Ecto neural progenitor cell (in vitro differentiated cells): Measurements from ENCODE around the gene PCDHA1.
A peak's percentile ranks its signal among the peaks of the same experiment; 100 is the strongest.

ENCODE experiments used
- DNase-seq: peaks from one replicate; pipeline ENCODE4 v3.0.0-alpha.2; 2018; ENCODE audit warnings: low spot score

PCDHA1 gene

GRCh38 chr5:140923601-140924000 is 137.7 kb downstream of the PCDHA1 start:
- no peak for DNase-seq

- DNase-seq, result no peak
These were observed 140.0 kb downstream of the PCDHA1 start, which contains the start of gene PCDHAC1 for GRCh38 chr5:140925806-140926442. Gene PCDHAC1, plus strand, starts transcription at chr5:140926299. Its CDS starts 594 bp downstream, at chr5:140926893.

- peak; percentile 97 for DNase-seq
These were observed 140.7 kb downstream of the PCDHA1 start for GRCh38 chr5:140926443-140927227.

GRCh38 chr5:140927228-140927573 is 141.3 kb downstream of the PCDHA1 start:
- DNase-seq, result peak; percentile 60

GRCh38 chr5:140934964-140935606 is 149.1 kb downstream of the PCDHA1 start:
- no peak for DNase-seq

- no peak for DNase-seq
These were observed 160.6 kb downstream of the PCDHA1 start for GRCh38 chr5:140946578-140946977.

GRCh38 chr5:140951636-140952035 is 165.7 kb downstream of the PCDHA1 start:
- DNase-seq, result no peak

- no peak for DNase-seq
These were observed 167.3 kb downstream of the PCDHA1 start for GRCh38 chr5:140953234-140953633.

- DNase-seq, result no peak
These were observed 176.2 kb downstream of the PCDHA1 start for GRCh38 chr5:140962190-140962589.

- no peak for DNase-seq
These were observed 178.4 kb downstream of the PCDHA1 start for GRCh38 chr5:140964356-140964755.

GRCh38 chr5:140965905-140966292 is 180.0 kb downstream of the PCDHA1 start:
- no peak for DNase-seq

- DNase-seq, result peak; percentile 79
These were observed 180.6 kb downstream of the PCDHA1 start, which contains the start of gene PCDHAC2 for GRCh38 chr5:140966293-140967225. Gene PCDHAC2, plus strand, starts transcription at chr5:140966476. Its CDS starts 291 bp downstream, at chr5:140966767.

- no peak for DNase-seq
These were observed 181.4 kb downstream of the PCDHA1 start for GRCh38 chr5:140967226-140967893.

- no peak for DNase-seq
These were observed 183.9 kb downstream of the PCDHA1 start for GRCh38 chr5:140969880-140970279.

- no peak for DNase-seq
These were observed 187.6 kb downstream of the PCDHA1 start for GRCh38 chr5:140973550-140973949.

GRCh38 chr5:140977003-140977402 is 191.1 kb downstream of the PCDHA1 start:
- DNase-seq, result no peak

- no peak for DNase-seq
These were observed 192.3 kb downstream of the PCDHA1 start for GRCh38 chr5:140978260-140978659.

- DNase-seq, result no peak
These were observed 193.0 kb downstream of the PCDHA1 start for GRCh38 chr5:140978983-140979382.

- no peak for DNase-seq
These were observed 196.3 kb downstream of the PCDHA1 start for GRCh38 chr5:140982083-140982716.

- peak; percentile 73 for DNase-seq
These were observed 200.2 kb downstream of the PCDHA1 start for GRCh38 chr5:140986117-140986521.

GRCh38 chr5:140988100-140988499 is 202.2 kb downstream of the PCDHA1 start:
- no peak for DNase-seq
